Panc1 (cell line): ENCODE data around the gene PLEKHA7.

Source experiments
- POLR2AphosphoS5 ChIP-seq: IDR thresholded peaks from 2 replicates; pipeline ENCODE4 v1.6.1; 2012; ENCODE audit warnings: mild to moderate bottlenecking, low read depth, low read length, moderate library complexity
- SIN3A ChIP-seq: IDR thresholded peaks from 2 replicates; pipeline ENCODE4 v1.6.1; 2012; ENCODE audit warnings: low read depth, mild to moderate bottlenecking, low read length, moderate library complexity, borderline replicate concordance; ENCODE audit not compliant: insufficient read depth
- TCF7L2 ChIP-seq: IDR thresholded peaks from 2 replicates; pipeline ENCODE4 v1.6.1; 2011; ENCODE audit warnings: mild to moderate bottlenecking, low read depth, low read length, inconsistent platforms
- TF ChIP-seq, protein P1 (sequence below): fragments of 450-650 bp; IDR thresholded peaks from 2 replicates; pipeline ENCODE4 v1.5.1; 2017; ENCODE audit warnings: mild to moderate bottlenecking
- TF ChIP-seq, protein P2 (sequence below), 2 experiments: IDR thresholded peaks; 2 replicates each; pipeline ENCODE4 v1.6.1; 2011 to 2012; ENCODE audit warnings: low read depth in 2 of 2, control low read depth in 1 of 2, low read length in 1 of 2, mild to moderate bottlenecking in 1 of 2, moderate library complexity in 1 of 2; ENCODE audit not compliant: insufficient read depth in 1 of 2

DNA sequence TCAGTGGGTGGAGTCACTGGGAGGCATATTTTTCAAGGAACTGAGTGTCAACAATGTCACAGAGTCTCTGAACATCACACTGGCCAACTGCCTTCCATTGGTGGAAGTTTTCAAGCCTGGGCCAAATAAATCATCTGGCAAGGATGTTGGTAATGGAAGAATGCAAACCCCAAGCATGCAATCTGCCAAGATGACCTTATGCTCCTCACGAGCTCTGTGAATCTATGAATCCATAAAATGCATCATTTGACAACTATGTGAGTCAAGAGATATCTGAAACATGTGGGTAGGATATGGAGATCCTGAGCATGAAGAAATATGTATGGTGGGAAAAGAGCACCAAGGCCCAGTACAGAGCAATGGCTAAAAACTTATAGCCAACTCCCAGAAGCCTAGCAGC, 122.2 kb downstream of the PLEKHA7 start:
- TF ChIP-seq, protein P1, sequence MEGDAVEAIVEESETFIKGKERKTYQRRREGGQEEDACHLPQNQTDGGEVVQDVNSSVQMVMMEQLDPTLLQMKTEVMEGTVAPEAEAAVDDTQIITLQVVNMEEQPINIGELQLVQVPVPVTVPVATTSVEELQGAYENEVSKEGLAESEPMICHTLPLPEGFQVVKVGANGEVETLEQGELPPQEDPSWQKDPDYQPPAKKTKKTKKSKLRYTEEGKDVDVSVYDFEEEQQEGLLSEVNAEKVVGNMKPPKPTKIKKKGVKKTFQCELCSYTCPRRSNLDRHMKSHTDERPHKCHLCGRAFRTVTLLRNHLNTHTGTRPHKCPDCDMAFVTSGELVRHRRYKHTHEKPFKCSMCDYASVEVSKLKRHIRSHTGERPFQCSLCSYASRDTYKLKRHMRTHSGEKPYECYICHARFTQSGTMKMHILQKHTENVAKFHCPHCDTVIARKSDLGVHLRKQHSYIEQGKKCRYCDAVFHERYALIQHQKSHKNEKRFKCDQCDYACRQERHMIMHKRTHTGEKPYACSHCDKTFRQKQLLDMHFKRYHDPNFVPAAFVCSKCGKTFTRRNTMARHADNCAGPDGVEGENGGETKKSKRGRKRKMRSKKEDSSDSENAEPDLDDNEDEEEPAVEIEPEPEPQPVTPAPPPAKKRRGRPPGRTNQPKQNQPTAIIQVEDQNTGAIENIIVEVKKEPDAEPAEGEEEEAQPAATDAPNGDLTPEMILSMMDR = no peak
- TF ChIP-seq POLR2AphosphoS5 = no peak
- TF ChIP-seq, protein P2, sequence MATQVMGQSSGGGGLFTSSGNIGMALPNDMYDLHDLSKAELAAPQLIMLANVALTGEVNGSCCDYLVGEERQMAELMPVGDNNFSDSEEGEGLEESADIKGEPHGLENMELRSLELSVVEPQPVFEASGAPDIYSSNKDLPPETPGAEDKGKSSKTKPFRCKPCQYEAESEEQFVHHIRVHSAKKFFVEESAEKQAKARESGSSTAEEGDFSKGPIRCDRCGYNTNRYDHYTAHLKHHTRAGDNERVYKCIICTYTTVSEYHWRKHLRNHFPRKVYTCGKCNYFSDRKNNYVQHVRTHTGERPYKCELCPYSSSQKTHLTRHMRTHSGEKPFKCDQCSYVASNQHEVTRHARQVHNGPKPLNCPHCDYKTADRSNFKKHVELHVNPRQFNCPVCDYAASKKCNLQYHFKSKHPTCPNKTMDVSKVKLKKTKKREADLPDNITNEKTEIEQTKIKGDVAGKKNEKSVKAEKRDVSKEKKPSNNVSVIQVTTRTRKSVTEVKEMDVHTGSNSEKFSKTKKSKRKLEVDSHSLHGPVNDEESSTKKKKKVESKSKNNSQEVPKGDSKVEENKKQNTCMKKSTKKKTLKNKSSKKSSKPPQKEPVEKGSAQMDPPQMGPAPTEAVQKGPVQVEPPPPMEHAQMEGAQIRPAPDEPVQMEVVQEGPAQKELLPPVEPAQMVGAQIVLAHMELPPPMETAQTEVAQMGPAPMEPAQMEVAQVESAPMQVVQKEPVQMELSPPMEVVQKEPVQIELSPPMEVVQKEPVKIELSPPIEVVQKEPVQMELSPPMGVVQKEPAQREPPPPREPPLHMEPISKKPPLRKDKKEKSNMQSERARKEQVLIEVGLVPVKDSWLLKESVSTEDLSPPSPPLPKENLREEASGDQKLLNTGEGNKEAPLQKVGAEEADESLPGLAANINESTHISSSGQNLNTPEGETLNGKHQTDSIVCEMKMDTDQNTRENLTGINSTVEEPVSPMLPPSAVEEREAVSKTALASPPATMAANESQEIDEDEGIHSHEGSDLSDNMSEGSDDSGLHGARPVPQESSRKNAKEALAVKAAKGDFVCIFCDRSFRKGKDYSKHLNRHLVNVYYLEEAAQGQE (IDR thresholded peaks at IDR 0.05; ENCODE audit: insufficient read depth in 1 of 2, low read depth in 2 of 2, low read length in 1 of 2) = no peak
- TF ChIP-seq SIN3A = no peak
- no peak for TF ChIP-seq TCF7L2
